Kidney capillary endothelial cell (primary cell): Measurements from ENCODE around the gene FOXN3.
A peak's percentile ranks its signal among the peaks of the same experiment; 100 is the strongest.

Experiments
- DNase-seq: peaks from one replicate; pipeline ENCODE4 v3.0.0-alpha.2; 2018; ENCODE audit warnings: low spot score

The FOXN3 gene

DNA sequence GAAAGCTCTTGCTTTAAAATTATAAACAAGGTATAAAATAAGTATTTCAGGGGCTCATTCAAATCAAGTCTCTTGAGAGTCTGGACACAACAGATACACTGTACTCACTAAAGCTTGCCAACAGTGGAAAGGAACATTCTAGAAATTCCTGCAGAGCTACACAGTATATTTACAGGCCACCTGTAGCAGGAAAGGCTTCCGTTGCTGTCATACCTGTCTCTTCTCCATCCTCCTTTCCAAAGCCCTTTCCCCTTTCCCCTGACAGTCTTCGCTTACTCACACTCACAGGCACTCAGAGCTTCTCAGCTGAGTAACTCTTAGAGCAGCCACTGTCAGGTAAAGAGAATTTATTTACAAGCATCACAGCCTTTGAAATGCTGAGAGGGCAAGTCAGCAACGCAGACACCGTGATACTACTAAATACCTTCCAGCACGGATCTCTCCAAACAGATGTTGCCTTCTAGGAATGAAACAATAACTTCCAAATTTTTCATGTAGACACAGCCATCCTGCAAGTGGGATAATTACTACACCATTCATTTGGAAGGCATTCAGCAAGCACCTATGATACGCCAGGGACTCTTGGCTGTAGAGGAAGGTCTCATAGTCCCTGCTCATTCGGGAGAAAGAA is 167.9 kb downstream of the FOXN3 start:
- DNase-seq: no peak

DNA sequence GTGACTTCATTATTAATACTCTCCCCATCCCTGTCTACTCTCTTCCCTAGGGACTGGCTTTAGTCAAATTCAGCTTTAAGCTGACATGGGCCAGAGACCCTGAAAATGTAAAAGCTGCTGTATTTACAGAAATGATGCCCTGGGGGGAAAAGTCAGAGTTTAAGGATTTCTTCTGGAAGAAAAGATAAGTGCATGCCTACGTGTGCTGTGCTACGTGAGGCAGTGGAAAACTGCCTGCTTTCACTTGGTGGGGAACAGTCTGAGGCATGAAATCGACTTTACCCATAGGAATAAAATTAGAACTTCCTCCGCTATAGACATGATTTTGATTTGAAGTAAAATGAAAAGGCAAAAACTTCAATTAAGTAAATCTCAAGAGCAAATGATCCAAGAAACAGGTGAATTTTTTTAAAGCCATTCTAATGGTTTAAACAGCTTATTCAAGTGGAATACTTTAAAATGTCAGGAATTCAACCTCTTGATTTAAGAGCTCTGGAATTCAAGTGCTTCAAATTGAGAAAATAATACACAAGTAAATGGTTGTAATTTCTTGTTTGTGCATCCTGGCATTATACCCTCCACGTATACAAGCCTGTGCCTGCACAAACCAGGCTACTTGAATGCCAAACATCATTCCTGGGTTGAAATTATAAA is 168.5 kb downstream of the FOXN3 start:
- no peak for DNase-seq

DNA sequence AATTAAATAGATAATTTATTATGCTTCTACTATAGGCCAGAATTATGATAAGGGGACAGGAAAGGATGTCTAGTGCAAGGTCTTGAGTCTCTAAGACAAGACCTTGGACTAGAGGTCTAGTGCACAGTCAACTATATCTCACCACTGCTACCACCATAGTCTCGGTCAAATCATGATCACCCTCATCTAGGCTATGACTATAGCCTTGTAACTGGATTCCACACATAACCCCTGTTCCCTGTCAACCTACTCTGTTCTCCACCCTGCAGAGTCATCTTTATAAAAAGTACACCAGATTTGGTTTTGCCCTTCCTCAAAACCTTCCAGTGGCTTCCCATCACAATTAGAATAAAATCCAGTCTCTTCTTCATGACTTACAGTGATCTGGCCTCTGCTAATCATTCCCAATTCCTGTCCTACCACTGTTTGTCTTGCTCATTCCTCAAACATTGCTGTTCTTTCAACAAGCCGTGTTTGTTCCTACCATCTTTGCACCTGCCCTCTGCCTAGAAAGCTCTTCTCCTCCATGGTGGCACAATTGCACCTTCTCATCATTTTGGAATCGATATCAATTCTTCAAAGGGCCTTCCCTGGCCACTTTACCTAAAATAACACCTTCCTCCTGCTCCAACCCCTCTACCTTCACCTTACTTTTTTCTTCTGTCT is 169.4 kb downstream of the FOXN3 start:
- DNase-seq: no peak

DNA sequence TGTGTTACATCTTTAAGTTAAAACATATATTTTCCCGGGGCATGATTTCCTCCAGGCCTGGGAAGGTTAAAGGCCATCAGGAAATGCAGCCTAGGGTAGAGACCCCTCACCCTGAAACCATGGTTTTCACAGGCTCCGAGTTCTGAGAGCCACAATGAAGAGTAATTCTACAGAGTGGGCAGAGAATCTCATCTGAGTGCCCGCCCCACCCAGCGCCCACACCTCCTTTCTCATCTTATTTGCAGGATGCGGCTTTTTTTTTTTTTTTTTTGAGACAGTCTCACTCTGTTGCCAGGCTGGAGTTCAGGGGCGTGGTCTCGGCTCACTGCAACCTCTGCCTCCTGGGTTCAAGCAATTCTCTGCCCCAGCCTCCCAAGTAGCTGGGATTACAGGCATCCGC is 170.7 kb downstream of the FOXN3 start:
- DNase-seq: no peak

DNA sequence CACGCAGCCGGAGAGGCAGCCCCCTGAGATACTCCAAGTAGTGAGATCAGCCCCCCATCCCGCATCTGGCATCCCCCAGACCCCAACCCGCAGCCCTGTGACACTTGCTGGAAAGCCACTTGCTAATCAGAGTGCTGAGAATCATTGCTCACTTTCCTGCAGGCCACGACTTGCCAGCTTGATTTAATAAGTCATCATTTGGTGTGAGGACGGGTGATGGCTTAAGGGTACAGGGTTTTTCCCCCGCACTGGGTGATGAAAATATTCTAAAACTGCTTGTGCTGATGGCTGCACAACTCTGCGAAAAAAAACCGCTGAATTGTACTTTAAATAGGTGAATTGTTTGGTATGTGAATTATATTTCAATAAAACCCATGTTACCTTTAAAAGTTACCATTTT is 171.2 kb downstream of the FOXN3 start:
- no peak for DNase-seq

DNA sequence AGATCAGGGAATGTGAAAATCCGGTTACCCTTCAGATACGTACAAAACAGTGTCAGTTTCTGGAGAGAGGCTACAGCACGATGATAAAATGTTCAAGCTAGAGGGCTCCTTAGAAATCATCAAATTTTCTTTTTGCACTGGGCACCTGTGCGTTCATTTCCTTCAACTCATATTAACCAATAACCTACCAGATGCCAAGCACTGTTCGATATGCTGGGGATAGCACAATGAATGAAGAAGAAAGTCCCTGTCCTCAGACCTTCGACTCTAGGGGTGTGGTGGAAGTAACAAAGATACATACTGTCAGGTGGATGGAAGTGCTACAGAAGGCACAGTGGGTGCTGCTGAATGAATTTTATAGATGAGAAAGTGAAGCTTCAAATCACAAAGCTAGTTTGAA is 172.3 kb downstream of the FOXN3 start:
- no peak for DNase-seq

DNA sequence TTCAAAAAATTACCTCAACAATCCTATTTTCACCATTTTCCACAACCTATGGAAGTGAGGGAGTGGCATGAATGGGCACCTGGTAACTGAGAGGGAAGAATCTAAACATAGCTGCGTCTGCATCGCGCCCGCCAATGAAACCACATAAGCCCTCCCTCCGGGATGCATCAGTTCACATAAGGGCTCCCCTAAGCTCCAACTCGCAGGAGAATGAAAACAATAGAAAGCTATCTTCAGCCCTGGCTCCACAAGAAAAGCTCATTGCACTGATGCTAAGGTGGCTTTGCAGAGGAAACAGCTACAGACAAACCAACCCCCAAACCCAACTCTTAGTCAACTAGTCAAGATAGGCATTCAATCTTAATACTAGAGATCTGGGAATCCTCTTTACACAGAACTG is 173.3 kb downstream of the FOXN3 start:
- no peak for DNase-seq

DNA sequence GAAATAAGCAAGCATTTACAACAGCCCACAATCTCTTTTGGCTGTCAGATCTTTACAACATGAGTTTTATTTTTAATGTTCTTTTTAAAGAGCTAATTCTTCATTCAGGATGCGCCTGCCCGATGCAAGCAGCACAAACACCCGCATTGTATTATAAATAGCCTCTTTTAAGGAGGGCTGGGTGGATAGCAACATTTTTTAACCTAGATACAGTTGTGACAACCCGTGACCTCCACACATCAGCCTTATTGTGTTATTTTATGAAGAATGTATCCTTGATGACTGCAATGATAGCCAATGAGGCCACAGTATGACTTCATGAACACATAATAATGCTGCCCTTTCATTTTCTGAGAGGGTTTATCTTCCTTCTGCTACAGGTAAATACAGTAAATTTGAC is 173.7 kb downstream of the FOXN3 start:
- no peak for DNase-seq

DNA sequence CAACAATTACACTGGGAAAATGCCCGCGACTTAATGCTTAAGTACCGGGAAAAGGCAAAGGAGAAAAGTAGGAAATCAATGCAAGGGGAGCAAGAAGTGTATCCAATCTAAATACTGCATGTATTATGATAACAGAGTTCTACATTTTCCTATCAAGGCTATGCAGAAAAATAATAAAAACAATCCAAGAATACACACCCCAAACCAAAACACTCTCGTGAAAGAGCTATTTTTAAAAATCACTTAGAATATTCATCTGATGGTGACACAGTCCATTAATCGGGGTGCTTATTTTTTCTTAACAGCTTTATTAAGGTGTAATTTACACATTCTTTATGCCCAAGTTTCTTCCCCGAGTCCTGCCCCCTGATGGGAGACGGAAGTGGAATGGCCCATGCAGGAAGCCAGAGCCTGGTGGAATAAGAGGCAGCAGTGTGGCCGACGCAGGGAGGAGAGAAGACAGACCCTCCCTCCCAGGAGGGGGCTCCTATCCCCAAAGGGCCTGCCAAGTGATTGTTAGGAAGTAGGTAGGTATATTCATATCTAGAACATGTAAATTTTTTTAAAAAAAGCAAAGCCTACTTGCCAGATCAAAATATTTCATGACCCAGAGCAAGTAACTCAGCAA is 174.3 kb downstream of the FOXN3 start:
- DNase-seq: no peak

DNA sequence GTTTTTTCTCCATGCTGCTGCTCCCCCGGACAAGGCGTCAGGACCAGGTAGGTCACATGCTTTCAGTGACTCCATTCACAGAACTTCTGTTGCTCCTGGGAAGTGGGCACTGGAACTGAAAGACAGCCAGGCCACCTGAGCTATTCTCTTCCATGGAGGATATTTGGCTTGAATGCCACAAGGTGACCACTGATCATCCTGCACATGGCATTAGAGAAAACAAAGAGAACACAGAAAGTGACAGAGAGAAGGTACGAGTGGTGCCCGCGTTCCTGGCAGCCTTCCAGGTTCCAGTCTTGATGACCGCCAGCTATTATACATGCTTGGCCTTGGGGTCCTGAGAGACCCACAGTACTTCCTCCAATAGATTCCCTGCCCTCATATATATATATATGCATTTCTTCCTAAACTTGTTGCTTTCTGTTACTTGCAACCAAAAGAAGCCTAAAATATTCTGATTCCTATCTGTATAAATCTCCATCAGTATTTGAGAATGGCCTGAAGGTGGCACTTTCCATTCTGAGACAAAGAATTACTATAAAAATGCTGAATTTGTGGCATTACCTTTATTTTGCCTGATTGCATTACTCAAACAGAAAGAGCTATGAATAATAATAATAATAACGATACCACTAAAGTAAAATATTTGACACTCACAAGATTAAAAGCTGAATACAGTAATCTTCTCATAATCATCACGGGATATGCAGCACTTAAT is 174.9 kb downstream of the FOXN3 start:
- DNase-seq: no peak

DNA sequence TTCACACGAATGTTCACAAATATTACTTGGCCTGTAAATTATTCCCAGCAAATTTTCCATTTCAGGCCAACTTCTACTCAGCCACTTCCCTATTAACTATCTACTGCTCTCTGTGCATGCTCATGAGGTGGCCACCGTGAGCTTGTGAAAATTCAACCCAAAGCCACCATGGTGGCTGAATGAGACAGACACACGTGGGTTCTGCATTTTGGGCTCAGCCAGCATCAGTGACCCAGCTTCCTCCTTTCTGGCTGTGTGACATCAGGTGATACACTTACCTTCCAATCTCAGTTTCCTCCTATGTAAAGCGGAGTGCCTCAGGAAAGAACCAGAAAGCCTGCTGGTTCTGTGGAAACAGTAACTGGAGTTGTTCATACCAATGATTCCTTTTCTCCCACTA is 175.8 kb downstream of the FOXN3 start:
- DNase-seq: no peak

DNA sequence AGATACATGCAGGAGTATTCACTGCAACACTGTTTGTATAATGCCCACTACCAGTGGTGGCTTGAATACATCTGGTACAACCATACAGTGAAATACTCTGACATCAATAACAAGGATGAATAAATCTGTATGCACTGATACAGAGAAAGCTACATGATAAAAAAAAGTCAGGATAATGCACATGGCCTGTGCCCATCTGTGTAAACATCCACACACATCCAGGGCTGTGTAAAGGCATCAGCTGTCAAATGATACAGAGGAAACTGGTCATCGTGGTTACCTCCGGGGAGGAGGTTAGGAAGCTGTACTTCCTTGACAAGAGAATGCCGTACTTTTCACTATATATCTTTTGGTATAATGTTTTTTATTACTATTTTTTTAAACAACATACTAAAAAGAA is 176.6 kb downstream of the FOXN3 start:
- peak; percentile 65 for DNase-seq

DNA sequence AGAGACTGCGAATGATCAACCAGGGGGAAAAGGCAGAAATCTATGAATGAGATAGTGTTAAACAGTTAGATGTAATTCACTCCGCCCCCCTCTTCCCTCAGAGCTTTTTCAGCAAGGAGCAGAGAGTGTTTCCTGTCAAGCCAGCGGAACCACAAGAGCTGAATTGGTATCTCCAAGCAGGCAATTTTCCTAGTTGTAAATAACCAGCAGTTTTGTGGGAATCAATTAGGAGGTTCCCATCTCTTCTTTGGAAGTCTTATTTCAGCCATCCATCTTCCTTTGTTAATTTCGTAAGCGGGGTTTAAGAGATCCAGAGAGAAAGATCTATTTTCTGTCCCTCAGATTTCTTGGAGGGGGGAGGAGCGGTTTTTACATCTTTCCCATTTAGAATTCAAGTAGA is 178.0 kb downstream of the FOXN3 start:
- no peak for DNase-seq

DNA sequence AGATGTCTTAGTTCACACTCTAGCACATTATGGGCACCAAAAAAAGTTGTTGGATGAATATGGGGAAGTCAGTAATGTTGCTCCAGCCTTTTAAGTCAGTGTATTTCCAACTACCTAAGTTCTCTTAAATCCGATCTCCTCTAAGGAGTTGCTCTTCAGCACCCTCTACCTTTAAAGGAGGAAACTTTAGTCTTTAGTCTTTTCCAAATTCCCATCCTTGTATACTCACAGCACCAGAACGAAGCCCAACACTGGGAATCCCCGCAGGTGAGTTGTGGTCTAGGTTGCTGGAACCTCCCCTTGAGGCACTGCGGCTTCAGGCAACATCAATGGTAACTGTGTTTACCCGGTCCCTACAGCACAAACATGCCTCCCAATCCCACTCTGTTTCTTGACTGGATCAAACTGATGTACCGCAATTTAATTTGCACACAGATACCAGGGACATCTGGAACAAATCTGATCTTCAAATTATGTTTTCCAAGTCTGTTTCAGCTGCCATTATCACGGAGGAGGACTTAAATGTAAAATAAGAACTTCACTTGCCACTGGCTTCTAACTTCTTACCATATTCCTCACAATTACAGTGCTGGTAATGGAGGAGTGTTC is 179.0 kb downstream of the FOXN3 start:
- no peak for DNase-seq

DNA sequence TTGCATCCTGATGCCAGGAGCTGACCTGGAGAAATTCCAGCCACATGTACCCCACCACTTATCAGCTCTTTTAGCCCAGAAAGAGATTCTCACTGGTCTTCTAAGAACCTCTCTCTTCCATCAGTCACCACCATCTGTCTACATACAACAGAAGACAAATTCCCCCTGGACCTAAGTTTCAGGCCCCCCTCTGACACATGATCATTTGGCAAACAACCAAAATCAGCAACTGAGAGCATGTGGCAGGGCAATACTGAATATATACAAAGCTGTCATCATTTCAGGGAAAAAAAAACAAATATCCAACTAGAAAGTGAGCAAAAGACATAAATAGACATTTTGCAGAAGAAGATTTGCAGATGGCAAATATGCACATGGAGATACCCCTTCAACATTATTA is 180.2 kb downstream of the FOXN3 start:
- no peak for DNase-seq

DNA sequence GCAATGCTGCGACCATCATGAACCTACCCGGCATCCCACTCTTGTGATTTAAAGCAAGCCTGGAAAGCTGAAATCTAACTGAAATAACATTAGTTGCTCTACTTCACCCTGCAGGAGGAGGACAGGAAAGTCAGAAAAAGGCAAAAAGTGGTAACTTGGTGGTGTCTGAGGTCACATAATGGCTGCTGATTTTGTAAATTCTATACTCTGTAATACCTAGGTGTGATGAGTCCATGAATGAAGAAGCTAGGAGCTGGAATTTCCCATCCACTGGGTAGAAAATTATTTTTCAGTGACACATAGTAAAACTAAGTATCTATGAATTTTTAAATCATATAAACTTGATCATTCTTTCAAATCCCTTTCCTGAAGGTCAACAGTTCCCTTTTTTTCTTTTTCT is 183.8 kb downstream of the FOXN3 start:
- DNase-seq: no peak

DNA sequence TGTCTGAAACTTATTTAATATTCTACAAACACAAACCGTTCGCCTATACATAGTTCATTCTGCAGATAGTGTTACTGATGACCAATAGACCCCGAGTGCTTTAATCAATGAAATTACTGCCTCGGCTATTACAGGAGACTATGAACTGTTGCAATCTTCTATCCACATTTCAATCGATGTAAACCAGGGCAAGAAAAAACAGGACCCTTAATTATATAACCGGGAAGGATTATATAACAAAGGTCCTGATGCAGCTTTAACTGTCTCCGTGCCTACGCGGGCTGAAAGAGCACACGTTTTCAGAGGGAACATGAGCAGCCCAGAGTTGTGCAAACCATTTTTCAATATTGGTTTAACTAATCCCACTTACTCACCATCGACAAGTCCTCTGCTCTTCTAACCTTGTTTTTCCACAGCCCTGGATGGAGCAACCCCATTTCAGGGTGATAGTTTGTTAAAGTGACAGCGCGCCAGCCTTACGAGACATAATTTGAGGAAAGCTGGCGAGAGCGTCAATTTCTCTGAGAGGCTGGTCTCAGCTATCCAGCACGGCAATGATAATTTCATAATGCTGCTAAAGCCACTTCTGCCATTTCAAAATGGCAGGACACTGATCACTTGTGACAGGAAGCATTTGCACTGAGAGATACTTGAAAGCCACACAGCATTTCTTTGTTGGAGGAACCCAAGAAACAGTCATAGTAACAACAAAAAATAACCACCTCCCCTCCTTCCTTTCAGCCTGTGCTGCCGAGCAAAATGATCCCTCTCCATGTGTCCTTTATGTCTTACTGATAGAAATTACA is 184.6 kb downstream of the FOXN3 start:
- DNase-seq: no peak

DNA sequence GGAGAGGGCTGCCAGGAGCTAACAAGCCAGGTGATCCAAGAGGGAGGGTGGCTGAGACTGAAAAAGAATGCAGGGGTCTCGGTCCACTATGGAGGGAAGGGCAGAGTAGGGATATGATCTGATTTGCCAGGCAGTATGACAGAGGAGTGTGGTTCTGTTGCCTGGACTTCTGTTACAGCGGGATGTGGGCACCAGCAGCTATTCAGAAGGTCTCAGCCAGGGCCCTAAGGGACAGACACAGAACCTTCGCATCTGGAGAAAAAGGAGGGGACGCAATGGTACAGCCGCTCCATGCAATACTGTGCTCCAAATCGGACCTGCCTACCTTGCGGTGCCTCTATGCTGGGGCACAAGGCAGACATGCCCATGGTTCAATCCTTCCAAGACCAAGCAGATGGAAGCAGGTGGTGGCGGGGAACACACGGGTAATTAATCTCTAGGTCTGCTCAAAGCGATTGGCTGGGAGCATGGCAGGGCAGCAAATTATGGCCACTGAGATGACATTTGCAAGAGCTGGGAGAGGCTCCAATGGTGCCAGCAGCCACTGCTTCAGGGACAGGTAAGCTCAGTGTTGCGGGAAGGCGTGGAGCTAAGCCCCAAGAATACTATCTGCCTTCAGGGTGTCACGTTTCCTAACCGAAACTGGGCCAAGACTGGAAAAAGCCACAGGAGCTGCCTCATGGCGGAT is 185.5 kb downstream of the FOXN3 start:
- no peak for DNase-seq

DNA sequence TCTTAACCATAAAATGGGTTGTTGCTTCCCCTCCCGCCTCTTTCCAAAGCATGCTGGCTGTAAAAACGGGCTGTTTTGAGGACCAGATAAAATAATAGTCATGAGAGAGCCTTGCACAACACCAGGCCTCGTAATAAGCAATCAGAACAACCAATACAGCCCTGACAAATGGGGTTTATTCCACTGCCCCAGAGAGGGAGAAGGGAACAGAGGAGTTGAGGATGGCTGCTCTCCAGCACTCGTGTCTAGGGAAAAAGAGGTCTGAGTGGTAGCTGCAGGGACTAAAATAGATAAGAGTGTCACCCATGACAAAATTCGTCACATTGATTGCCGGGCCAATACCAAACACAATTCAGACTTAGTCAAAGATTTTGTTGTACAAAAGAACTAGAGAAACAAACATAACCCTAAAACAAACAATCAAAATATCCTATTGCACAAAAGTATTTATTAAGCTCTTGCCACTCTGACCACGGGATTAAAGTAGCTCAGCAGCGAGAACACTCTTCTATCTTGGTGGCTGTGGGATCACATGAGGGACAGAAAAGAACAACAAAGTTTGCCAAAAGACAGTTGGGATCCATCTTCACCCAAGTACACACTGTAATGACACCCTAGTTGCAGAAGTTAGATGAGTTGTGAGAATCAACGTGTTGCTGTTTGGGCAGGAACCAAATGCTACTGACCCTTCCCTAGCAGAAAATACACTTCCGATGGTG is 188.0 kb downstream of the FOXN3 start:
- no peak for DNase-seq

DNA sequence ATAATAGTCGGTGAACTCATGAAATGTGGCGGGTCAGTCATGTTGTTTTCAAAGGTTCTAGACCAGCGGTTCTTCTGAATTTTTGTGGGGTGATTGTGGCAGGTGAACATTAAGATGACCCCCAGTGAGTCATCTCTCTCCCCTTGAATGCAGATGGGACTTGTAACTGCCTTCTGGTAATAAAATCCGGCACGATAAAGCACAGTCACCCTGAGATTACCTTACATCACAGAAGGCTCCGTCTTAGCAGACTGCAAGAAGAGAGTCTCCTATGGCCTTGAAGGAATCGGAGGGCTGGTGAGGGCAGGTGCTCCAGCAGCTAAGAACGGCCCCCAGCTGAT is 189.6 kb downstream of the FOXN3 start:
- no peak for DNase-seq
